ENCODE data around the gene SLC8A2. TPM values are rescaled to one million over a fixed set of nuclear protein-coding genes. Genes with fewer than 3 reads are reported as not detected.
A peak's percentile ranks its signal among the peaks of the same experiment; 100 is the strongest.

Gene SLC8A2
- total and polyA plus RNA-seq, 8 donors, result 0.06 to 0.34 (median 0.20) TPM; not detected in 1

- peaks cover 19 to 93% of the 10 kb centered on the region in 2 donors for H3K27me3 ChIP-seq
- TF ChIP-seq CTCF (IDR thresholded peaks at IDR 0.05), result no peak
- DNase-seq (peak in 1 of 4 donors; percentile 37), ATAC-seq (no peak)
- no peaks in the 10 kb centered on the region for H3K4me1 ChIP-seq
- H3K4me3 ChIP-seq, result no peak overlapping the region
- intact Hi-C loops (cut with DNase I), result no loop called here
- no peak overlapping the region for H3K27ac ChIP-seq
- no peaks in the 10 kb centered on the region for H3K9me3 ChIP-seq
- H3K36me3 ChIP-seq, result no peaks in the 10 kb centered on the region
Observed at GRCh38 chr19:47469363-47469700, 2.4 kb downstream of the SLC8A2 start.

- H3K36me3 ChIP-seq, result no peaks in the 10 kb centered on the region
- H3K27ac ChIP-seq, result no peak overlapping the region
- H3K9me3 ChIP-seq, result no peaks in the 10 kb centered on the region
- no peak overlapping the region for H3K4me3 ChIP-seq
- intact Hi-C loops (cut with DNase I), result no loop called here
- ATAC-seq (no peak), DNase-seq (peak in 1 of 4 donors; percentile 44)
- no peaks in the 10 kb centered on the region for H3K4me1 ChIP-seq
- H3K27me3 ChIP-seq, result peaks cover 19 to 86% of the 10 kb centered on the region in 2 donors
- no peak for TF ChIP-seq CTCF (IDR thresholded peaks at IDR 0.05)
Observed at GRCh38 chr19:47467914-47468313, 3.8 kb downstream of the SLC8A2 start.

GRCh38 chr19:47465957-47466356, 5.7 kb downstream of the SLC8A2 start:
- DNase-seq (peak in 1 of 4 donors; percentile 73), ATAC-seq (no peak)
- intact Hi-C loops (cut with DNase I), result no loop called here
- TF ChIP-seq CTCF (IDR thresholded peaks at IDR 0.05), result no peak
- no peak overlapping the region for H3K27ac ChIP-seq
- H3K27me3 ChIP-seq, result peaks cover 9 to 85% of the 10 kb centered on the region in 2 donors
- H3K4me1 ChIP-seq, result no peaks in the 10 kb centered on the region
- no peaks in the 10 kb centered on the region for H3K36me3 ChIP-seq
- no peak overlapping the region for H3K4me3 ChIP-seq
- no peaks in the 10 kb centered on the region for H3K9me3 ChIP-seq

GRCh38 chr19:47464675-47465419, 6.8 kb downstream of the SLC8A2 start:
- Histone ChIP-seq H3K36me3 (no peaks in the 10 kb centered on the region), H3K4me3 (no peak overlapping the region), H3K4me1 (no peaks in the 10 kb centered on the region), H3K27ac (no peak overlapping the region), H3K9me3 (no peaks in the 10 kb centered on the region), H3K27me3 (peaks cover 9 to 85% of the 10 kb centered on the region in 2 donors)
- TF ChIP-seq CTCF (IDR thresholded peaks at IDR 0.05), result no peak
- DNase-seq, result no peak
- ATAC-seq, result no peak
- intact Hi-C loops (cut with DNase I), result no loop called here

GRCh38 chr19:47461876-47462275, 9.8 kb downstream of the SLC8A2 start:
- H3K27me3 ChIP-seq, result peaks cover 29 to 85% of the 10 kb centered on the region in 2 donors
- intact Hi-C loops (cut with DNase I), result no loop called here
- no peak overlapping the region for H3K27ac ChIP-seq
- DNase-seq (no peak), ATAC-seq (no peak)
- no peak overlapping the region for H3K4me3 ChIP-seq
- H3K4me1 ChIP-seq, result no peaks in the 10 kb centered on the region
- no peak for TF ChIP-seq CTCF (IDR thresholded peaks at IDR 0.05)
- H3K36me3 ChIP-seq, result no peaks in the 10 kb centered on the region
- no peaks in the 10 kb centered on the region for H3K9me3 ChIP-seq
